ENCODE measurements around the gene CHCHD4.

DNA sequence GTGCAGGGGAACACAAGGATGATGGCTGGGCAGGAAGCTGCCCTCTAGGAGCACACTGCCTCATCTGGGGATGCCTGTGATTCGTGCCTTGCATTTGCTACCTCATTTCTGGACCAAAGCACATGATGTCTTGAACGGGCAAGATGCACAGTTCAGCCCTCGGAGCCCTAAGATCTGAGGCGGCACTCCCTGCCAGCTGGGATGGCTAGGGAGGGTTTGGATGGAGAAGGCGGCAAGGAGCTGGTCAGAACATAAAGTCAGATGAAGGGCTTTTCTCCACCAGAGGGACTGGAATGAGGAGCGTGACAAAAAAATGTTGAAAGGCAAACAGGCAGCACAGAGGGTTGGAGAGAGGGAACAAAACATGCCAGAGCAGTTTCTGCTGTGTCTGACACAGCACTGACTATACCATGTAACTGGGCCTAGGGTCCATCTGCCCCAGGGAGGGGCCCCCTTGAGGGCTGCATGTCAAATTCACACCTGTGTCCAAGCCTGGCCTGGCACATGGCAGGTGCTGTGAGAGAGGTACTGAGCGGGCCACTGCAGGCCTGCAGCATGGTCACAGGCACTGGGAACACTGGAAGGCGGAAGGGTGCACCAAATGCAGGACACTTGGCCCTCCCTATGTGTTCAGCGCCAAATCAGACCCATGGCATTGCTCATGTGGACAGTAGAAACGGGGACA, 21.9 kb upstream of the CHCHD4 start:
- no peak for TF ChIP-seq POLR2A (IDR thresholded peaks at IDR 0.05)
- TF ChIP-seq, protein P1, sequence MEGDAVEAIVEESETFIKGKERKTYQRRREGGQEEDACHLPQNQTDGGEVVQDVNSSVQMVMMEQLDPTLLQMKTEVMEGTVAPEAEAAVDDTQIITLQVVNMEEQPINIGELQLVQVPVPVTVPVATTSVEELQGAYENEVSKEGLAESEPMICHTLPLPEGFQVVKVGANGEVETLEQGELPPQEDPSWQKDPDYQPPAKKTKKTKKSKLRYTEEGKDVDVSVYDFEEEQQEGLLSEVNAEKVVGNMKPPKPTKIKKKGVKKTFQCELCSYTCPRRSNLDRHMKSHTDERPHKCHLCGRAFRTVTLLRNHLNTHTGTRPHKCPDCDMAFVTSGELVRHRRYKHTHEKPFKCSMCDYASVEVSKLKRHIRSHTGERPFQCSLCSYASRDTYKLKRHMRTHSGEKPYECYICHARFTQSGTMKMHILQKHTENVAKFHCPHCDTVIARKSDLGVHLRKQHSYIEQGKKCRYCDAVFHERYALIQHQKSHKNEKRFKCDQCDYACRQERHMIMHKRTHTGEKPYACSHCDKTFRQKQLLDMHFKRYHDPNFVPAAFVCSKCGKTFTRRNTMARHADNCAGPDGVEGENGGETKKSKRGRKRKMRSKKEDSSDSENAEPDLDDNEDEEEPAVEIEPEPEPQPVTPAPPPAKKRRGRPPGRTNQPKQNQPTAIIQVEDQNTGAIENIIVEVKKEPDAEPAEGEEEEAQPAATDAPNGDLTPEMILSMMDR (IDR thresholded peaks at IDR 0.05), result no peak
